Measurements from ENCODE around the gene LTBP1.

The LTBP1 gene

GRCh38 chr2:32946314-32947075 is at the start of gene LTBP1:
TSS of gene LTBP1 (plus strand) at chr2:32946953. CDS start at chr2:32947325, 372 bp downstream.
- Histone ChIP-seq H3K9ac (ENCODE audit: low read depth, low read length) (peak within 1 kb of the TSS; percentile 65), H3K9me3 (ENCODE audit: control insufficient read depth, insufficient read depth, low read length) (no peaks in the 10 kb centered on the region), H3K36me3 (ENCODE audit: control insufficient read depth, insufficient read depth, low read length) (no peaks in the 10 kb centered on the region), H3K27me3 (ENCODE audit: control insufficient read depth, insufficient read depth, low read length) (peaks cover 3% of the 10 kb centered on the region), H3K4me1 (ENCODE audit: control insufficient read depth, insufficient read depth, low read length) (peaks cover 3% of the 10 kb centered on the region), H3K4me3 (ENCODE audit: low read depth, low read length) (peak within 1 kb of the TSS; percentile 81)

- H3K4me3 ChIP-seq (ENCODE audit: low read depth, low read length): no peak overlapping the region
- H3K9ac ChIP-seq (ENCODE audit: low read depth, low read length): no peak overlapping the region
- H3K27me3 ChIP-seq (ENCODE audit: control insufficient read depth, insufficient read depth, low read length): no peaks in the 10 kb centered on the region
- H3K9me3 ChIP-seq (ENCODE audit: control insufficient read depth, insufficient read depth, low read length): no peaks in the 10 kb centered on the region
- H3K4me1 ChIP-seq (ENCODE audit: control insufficient read depth, insufficient read depth, low read length): no peaks in the 10 kb centered on the region
- H3K36me3 ChIP-seq (ENCODE audit: control insufficient read depth, insufficient read depth, low read length): no peaks in the 10 kb centered on the region
Measured at GRCh38 chr2:32900246-32900973, 46.3 kb upstream of the LTBP1 start.

GRCh38 chr2:32901313-32901712 is 45.4 kb upstream of the LTBP1 start:
- Histone ChIP-seq H3K4me3 (ENCODE audit: low read depth, low read length) (no peak overlapping the region), H3K4me1 (ENCODE audit: control insufficient read depth, insufficient read depth, low read length) (no peaks in the 10 kb centered on the region), H3K36me3 (ENCODE audit: control insufficient read depth, insufficient read depth, low read length) (no peaks in the 10 kb centered on the region), H3K27me3 (ENCODE audit: control insufficient read depth, insufficient read depth, low read length) (no peaks in the 10 kb centered on the region), H3K9ac (ENCODE audit: low read depth, low read length) (no peak overlapping the region), H3K9me3 (ENCODE audit: control insufficient read depth, insufficient read depth, low read length) (no peaks in the 10 kb centered on the region)

GRCh38 chr2:32902174-32902573 is 44.6 kb upstream of the LTBP1 start:
- Histone ChIP-seq H3K9ac (ENCODE audit: low read depth, low read length) (no peak overlapping the region), H3K4me3 (ENCODE audit: low read depth, low read length) (no peak overlapping the region), H3K9me3 (ENCODE audit: control insufficient read depth, insufficient read depth, low read length) (no peaks in the 10 kb centered on the region), H3K27me3 (ENCODE audit: control insufficient read depth, insufficient read depth, low read length) (no peaks in the 10 kb centered on the region), H3K36me3 (ENCODE audit: control insufficient read depth, insufficient read depth, low read length) (no peaks in the 10 kb centered on the region), H3K4me1 (ENCODE audit: control insufficient read depth, insufficient read depth, low read length) (no peaks in the 10 kb centered on the region)

- Histone ChIP-seq H3K9me3 (ENCODE audit: control insufficient read depth, insufficient read depth, low read length) (no peaks in the 10 kb centered on the region), H3K9ac (ENCODE audit: low read depth, low read length) (no peak overlapping the region), H3K36me3 (ENCODE audit: control insufficient read depth, insufficient read depth, low read length) (no peaks in the 10 kb centered on the region), H3K27me3 (ENCODE audit: control insufficient read depth, insufficient read depth, low read length) (no peaks in the 10 kb centered on the region), H3K4me3 (ENCODE audit: low read depth, low read length) (no peak overlapping the region), H3K4me1 (ENCODE audit: control insufficient read depth, insufficient read depth, low read length) (no peaks in the 10 kb centered on the region)
Measured at GRCh38 chr2:32902986-32903385, 43.8 kb upstream of the LTBP1 start.

- Histone ChIP-seq H3K27me3 (ENCODE audit: control insufficient read depth, insufficient read depth, low read length) (no peaks in the 10 kb centered on the region), H3K36me3 (ENCODE audit: control insufficient read depth, insufficient read depth, low read length) (no peaks in the 10 kb centered on the region), H3K9me3 (ENCODE audit: control insufficient read depth, insufficient read depth, low read length) (no peaks in the 10 kb centered on the region), H3K4me3 (ENCODE audit: low read depth, low read length) (no peak overlapping the region), H3K4me1 (ENCODE audit: control insufficient read depth, insufficient read depth, low read length) (no peaks in the 10 kb centered on the region), H3K9ac (ENCODE audit: low read depth, low read length) (no peak overlapping the region)
Measured at GRCh38 chr2:32904074-32904473, 42.7 kb upstream of the LTBP1 start.

GRCh38 chr2:32904751-32905150 is 42.0 kb upstream of the LTBP1 start:
- Histone ChIP-seq H3K4me1 (ENCODE audit: control insufficient read depth, insufficient read depth, low read length) (no peaks in the 10 kb centered on the region), H3K9me3 (ENCODE audit: control insufficient read depth, insufficient read depth, low read length) (no peaks in the 10 kb centered on the region), H3K9ac (ENCODE audit: low read depth, low read length) (no peak overlapping the region), H3K36me3 (ENCODE audit: control insufficient read depth, insufficient read depth, low read length) (no peaks in the 10 kb centered on the region), H3K27me3 (ENCODE audit: control insufficient read depth, insufficient read depth, low read length) (no peaks in the 10 kb centered on the region), H3K4me3 (ENCODE audit: low read depth, low read length) (no peak overlapping the region)

GRCh38 chr2:32905270-32905669 is 41.5 kb upstream of the LTBP1 start:
- Histone ChIP-seq H3K9ac (ENCODE audit: low read depth, low read length) (no peak overlapping the region), H3K27me3 (ENCODE audit: control insufficient read depth, insufficient read depth, low read length) (no peaks in the 10 kb centered on the region), H3K4me1 (ENCODE audit: control insufficient read depth, insufficient read depth, low read length) (no peaks in the 10 kb centered on the region), H3K9me3 (ENCODE audit: control insufficient read depth, insufficient read depth, low read length) (no peaks in the 10 kb centered on the region), H3K36me3 (ENCODE audit: control insufficient read depth, insufficient read depth, low read length) (no peaks in the 10 kb centered on the region), H3K4me3 (ENCODE audit: low read depth, low read length) (no peak overlapping the region)

- H3K9ac ChIP-seq (ENCODE audit: low read depth, low read length): no peak overlapping the region
- H3K4me3 ChIP-seq (ENCODE audit: low read depth, low read length): no peak overlapping the region
- H3K4me1 ChIP-seq (ENCODE audit: control insufficient read depth, insufficient read depth, low read length): no peaks in the 10 kb centered on the region
- no peaks in the 10 kb centered on the region for H3K36me3 ChIP-seq (ENCODE audit: control insufficient read depth, insufficient read depth, low read length)
- no peaks in the 10 kb centered on the region for H3K9me3 ChIP-seq (ENCODE audit: control insufficient read depth, insufficient read depth, low read length)
- H3K27me3 ChIP-seq (ENCODE audit: control insufficient read depth, insufficient read depth, low read length): no peaks in the 10 kb centered on the region
Measured at GRCh38 chr2:32910883-32911598, 35.7 kb upstream of the LTBP1 start.

- H3K4me1 ChIP-seq (ENCODE audit: control insufficient read depth, insufficient read depth, low read length): no peaks in the 10 kb centered on the region
- no peaks in the 10 kb centered on the region for H3K36me3 ChIP-seq (ENCODE audit: control insufficient read depth, insufficient read depth, low read length)
- no peak overlapping the region for H3K4me3 ChIP-seq (ENCODE audit: low read depth, low read length)
- H3K27me3 ChIP-seq (ENCODE audit: control insufficient read depth, insufficient read depth, low read length): no peaks in the 10 kb centered on the region
- no peak overlapping the region for H3K9ac ChIP-seq (ENCODE audit: low read depth, low read length)
- H3K9me3 ChIP-seq (ENCODE audit: control insufficient read depth, insufficient read depth, low read length): no peaks in the 10 kb centered on the region
Measured at GRCh38 chr2:32915694-32916093, 31.1 kb upstream of the LTBP1 start.

- Histone ChIP-seq H3K36me3 (ENCODE audit: control insufficient read depth, insufficient read depth, low read length) (no peaks in the 10 kb centered on the region), H3K9me3 (ENCODE audit: control insufficient read depth, insufficient read depth, low read length) (no peaks in the 10 kb centered on the region), H3K4me3 (ENCODE audit: low read depth, low read length) (no peak overlapping the region), H3K9ac (ENCODE audit: low read depth, low read length) (no peak overlapping the region), H3K4me1 (ENCODE audit: control insufficient read depth, insufficient read depth, low read length) (no peaks in the 10 kb centered on the region), H3K27me3 (ENCODE audit: control insufficient read depth, insufficient read depth, low read length) (no peaks in the 10 kb centered on the region)
Measured at GRCh38 chr2:32918774-32919173, 28.0 kb upstream of the LTBP1 start.

Measured in iPS-15b (cell line).